DMS53 treated with DMSO at 0.1 percent for 48 hours (cell line): ENCODE measurements around the gene NEK5.
A peak's percentile ranks its signal among the peaks of the same experiment; 100 is the strongest.
"Not testable (repeated sequence)": the region's sequence is repeated elsewhere in the genome, so short reads cannot be mapped to it uniquely, and the experiment has no call there.

Experiments used
- DNase-seq: peaks from one replicate; lab custom pipeline; 2025; ENCODE audit not compliant: unreplicated experiment; lab: John Stamatoyannopoulos, UW

Gene NEK5

GRCh38 chr13:52070929-52071523, 57.8 kb downstream of the NEK5 start:
- peak; percentile 58 for DNase-seq

- no peak for DNase-seq
Observed at GRCh38 chr13:52067237-52067636, 61.6 kb downstream of the NEK5 start.

- no peak for DNase-seq
Observed at GRCh38 chr13:52061587-52061986, 67.3 kb downstream of the NEK5 start.

- not testable (repeated sequence) for DNase-seq
Observed at GRCh38 chr13:52061064-52061463, 67.8 kb downstream of the NEK5 start.

- DNase-seq = no peak
Observed at GRCh38 chr13:52053460-52053859, 75.4 kb downstream of the NEK5 start.

- no peak for DNase-seq
Observed at GRCh38 chr13:52051400-52051799, 77.5 kb downstream of the NEK5 start.

GRCh38 chr13:52048516-52048915, 80.4 kb downstream of the NEK5 start:
- no peak for DNase-seq

GRCh38 chr13:52047463-52047862, 81.4 kb downstream of the NEK5 start:
- DNase-seq = no peak

- no peak for DNase-seq
Observed at GRCh38 chr13:52043675-52044074, 85.2 kb downstream of the NEK5 start.

- DNase-seq = no peak
Observed at GRCh38 chr13:52036037-52036436, 92.8 kb downstream of the NEK5 start.

- peak; percentile 86 for DNase-seq
Observed at GRCh38 chr13:52034616-52035226, 94.2 kb downstream of the NEK5 start.

- DNase-seq = no peak
Observed at GRCh38 chr13:52033039-52033438, 95.8 kb downstream of the NEK5 start.

GRCh38 chr13:52030401-52030800, 98.5 kb downstream of the NEK5 start:
- not testable (repeated sequence) for DNase-seq

GRCh38 chr13:52029569-52029968, 99.3 kb downstream of the NEK5 start:
- no peak for DNase-seq

- DNase-seq = no peak
Observed at GRCh38 chr13:52027832-52028231, 101.0 kb downstream of the NEK5 start.

GRCh38 chr13:52026246-52026626, 102.6 kb downstream of the NEK5 start:
- no peak for DNase-seq

- DNase-seq = no peak
Observed at GRCh38 chr13:52025475-52026245, 103.2 kb downstream of the NEK5 start.

- no peak for DNase-seq
Observed at GRCh38 chr13:52024481-52024880, 104.4 kb downstream of the NEK5 start, which contains the start of gene UTP14C. TSS of gene UTP14C (plus strand) at chr13:52024691. CDS start at chr13:52028805, 4,114 bp downstream.

GRCh38 chr13:52022356-52022755, 106.5 kb downstream of the NEK5 start:
- DNase-seq = no peak

GRCh38 chr13:52020191-52020590, 108.7 kb downstream of the NEK5 start:
- no peak for DNase-seq

GRCh38 chr13:52016296-52016695, 112.6 kb downstream of the NEK5 start:
- DNase-seq = no peak

- DNase-seq = no peak
Observed at GRCh38 chr13:52012512-52012836, 116.4 kb downstream of the NEK5 start.
